ENCODE data around the gene ZFP1.
"Not testable (repeated sequence)": the region's sequence is repeated elsewhere in the genome, so short reads cannot be mapped to it uniquely, and the experiment has no call there.

Gene ZFP1

GRCh38 chr16:75193265-75193650, 44.9 kb downstream of the ZFP1 start:
- Histone ChIP-seq H3K27me3 (ENCODE audit: insufficient read depth, low read length) (no peaks in the 10 kb centered on the region), H2AFZ (ENCODE audit: low read depth, low read length) (no peak overlapping the region), H3K36me3 (ENCODE audit: insufficient read depth, low read length) (no peaks in the 10 kb centered on the region), H3K4me3 (ENCODE audit: low read length) (no peak overlapping the region), H3K4me1 (ENCODE audit: insufficient read depth, low read length) (no peaks in the 10 kb centered on the region), H3K9me3 (ENCODE audit: low read length) (peaks cover 8% of the 10 kb centered on the region)

DNA sequence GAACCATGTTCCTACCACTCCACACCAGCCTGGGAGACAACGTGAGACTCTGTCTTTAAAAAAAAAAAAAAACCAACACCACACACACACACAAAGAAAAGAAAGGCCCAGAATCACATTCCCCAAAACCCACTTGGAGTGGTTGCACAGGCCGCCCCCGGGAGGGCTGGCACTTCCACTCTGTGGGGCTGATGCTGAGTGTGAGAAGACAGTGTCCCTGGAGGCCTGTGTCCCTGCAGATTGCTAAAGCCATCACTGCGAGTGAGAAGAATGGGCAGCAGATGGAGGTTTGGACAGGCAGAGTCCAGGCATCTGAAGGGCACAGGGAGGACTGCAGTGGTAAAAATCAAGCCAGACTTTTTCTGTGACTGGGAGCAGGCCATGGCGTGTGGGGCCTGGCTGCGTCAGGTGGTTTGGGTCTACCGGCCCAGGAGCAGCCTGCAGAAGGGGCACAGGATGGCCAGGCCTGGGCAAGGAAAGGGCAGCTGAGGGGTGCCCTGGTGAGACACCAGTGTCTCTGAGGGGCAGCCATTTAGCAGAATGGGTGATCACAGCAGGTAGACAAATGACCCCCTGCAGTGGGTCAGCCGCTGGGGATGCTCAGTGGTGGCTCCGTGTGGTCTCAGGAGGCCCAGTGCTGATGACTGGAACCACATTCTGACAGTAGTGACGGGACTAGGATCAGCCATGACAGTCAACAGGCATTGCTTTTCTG, 45.6 kb downstream of the ZFP1 start:
- peaks cover 8% of the 10 kb centered on the region for H3K9me3 ChIP-seq (ENCODE audit: low read length)
- no peak overlapping the region for H2AFZ ChIP-seq (ENCODE audit: low read depth, low read length)
- H3K4me1 ChIP-seq (ENCODE audit: insufficient read depth, low read length): no peaks in the 10 kb centered on the region
- H3K27me3 ChIP-seq (ENCODE audit: insufficient read depth, low read length): no peaks in the 10 kb centered on the region
- no peak overlapping the region for H3K4me3 ChIP-seq (ENCODE audit: low read length)
- no peaks in the 10 kb centered on the region for H3K36me3 ChIP-seq (ENCODE audit: insufficient read depth, low read length)

DNA sequence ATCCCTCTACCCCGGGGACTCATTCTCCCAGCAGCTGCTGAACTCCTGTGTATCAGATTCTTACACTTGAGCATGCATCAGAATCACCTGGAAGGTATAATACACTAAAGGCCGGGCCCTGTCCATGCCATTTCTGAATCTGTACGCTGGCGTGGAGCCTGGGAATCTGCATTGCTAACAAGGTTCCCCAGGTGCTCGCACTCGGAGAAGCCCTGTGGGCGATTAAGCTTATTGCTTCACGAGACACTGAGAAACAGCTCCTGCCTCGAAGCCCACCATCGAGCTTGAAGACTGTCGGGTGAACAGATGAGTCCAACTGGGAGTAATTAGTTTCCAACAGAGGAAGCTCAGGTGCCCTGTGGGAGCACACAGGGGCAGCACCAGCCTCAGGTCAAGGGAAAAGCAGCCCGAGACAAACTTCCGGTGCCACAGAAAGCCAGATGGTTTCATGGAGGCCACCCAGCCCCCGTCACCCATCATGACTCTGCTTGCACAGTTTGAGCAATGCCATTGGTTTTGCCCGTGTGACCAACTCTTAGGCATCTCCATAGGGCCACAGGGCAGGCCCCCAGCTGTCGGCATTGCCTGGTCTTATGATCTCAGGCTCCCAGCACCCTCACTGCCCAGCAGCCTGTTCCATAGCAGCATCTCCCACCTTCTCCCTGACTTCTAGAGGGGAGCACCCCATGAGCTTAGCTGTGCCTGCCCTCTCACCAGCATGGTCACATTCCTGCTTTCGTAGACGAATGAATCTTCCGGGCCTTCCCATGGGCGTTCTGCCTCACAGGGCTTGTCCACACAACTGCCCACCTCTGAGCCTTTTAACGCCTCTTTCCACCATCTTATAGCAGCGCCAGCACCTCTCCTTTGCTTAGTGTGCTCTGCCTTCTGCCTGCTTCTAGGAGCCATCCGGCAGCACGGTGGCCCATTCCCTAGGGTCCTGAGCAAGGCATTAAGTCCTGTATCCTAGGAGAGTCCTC, 47.8 kb downstream of the ZFP1 start:
- H3K27me3 ChIP-seq (ENCODE audit: insufficient read depth, low read length): no peaks in the 10 kb centered on the region
- no peak overlapping the region for H2AFZ ChIP-seq (ENCODE audit: low read depth, low read length)
- no peak overlapping the region for H3K4me3 ChIP-seq (ENCODE audit: low read length)
- no peaks in the 10 kb centered on the region for H3K4me1 ChIP-seq (ENCODE audit: insufficient read depth, low read length)
- peaks cover 8% of the 10 kb centered on the region for H3K9me3 ChIP-seq (ENCODE audit: low read length)
- no peaks in the 10 kb centered on the region for H3K36me3 ChIP-seq (ENCODE audit: insufficient read depth, low read length)

GRCh38 chr16:75196836-75197235, 48.5 kb downstream of the ZFP1 start:
- Histone ChIP-seq H3K4me3 (ENCODE audit: low read length) (no peak overlapping the region), H3K9me3 (ENCODE audit: low read length) (peaks cover 7% of the 10 kb centered on the region), H3K27me3 (ENCODE audit: insufficient read depth, low read length) (no peaks in the 10 kb centered on the region), H2AFZ (ENCODE audit: low read depth, low read length) (no peak overlapping the region), H3K4me1 (ENCODE audit: insufficient read depth, low read length) (no peaks in the 10 kb centered on the region), H3K36me3 (ENCODE audit: insufficient read depth, low read length) (no peaks in the 10 kb centered on the region)

DNA sequence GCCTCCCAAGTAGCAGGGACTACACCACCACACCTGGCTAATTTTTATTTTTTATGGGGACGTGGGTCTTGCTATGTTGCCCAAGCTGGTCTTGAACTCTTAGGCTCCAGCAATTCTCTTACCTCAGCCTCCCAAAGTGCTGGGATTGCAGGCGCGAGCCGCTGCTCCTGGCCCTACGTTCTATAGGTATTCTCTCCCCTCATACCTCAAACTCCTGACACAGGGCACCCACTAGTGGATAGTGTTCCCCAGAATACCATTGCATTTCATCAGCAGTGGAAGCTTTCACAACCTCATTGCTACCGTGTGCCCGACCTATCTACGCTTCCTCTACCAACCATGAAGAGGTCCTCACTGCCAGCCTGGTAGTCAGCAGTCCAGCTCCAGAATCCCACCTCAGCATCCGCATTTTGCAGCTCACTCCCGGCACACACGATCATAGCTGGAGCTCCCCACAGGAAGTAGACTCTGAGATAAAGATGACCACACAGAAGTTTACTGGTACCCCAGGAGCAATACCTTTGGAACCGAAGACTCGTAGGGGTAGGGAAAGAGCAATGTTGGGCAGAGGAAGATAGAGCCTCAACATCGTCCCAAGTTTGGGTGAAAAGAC, 49.3 kb downstream of the ZFP1 start:
- H3K4me3 ChIP-seq (ENCODE audit: low read length): no peak overlapping the region
- H3K9me3 ChIP-seq (ENCODE audit: low read length): peaks cover 5% of the 10 kb centered on the region
- no peaks in the 10 kb centered on the region for H3K27me3 ChIP-seq (ENCODE audit: insufficient read depth, low read length)
- no peak overlapping the region for H2AFZ ChIP-seq (ENCODE audit: low read depth, low read length)
- H3K4me1 ChIP-seq (ENCODE audit: insufficient read depth, low read length): no peaks in the 10 kb centered on the region
- H3K36me3 ChIP-seq (ENCODE audit: insufficient read depth, low read length): no peaks in the 10 kb centered on the region

GRCh38 chr16:75198135-75198600, 49.8 kb downstream of the ZFP1 start:
- H3K9me3 ChIP-seq (ENCODE audit: low read length): peaks cover under 1% of the 10 kb centered on the region
- H2AFZ ChIP-seq (ENCODE audit: low read depth, low read length): no peak overlapping the region
- H3K4me3 ChIP-seq (ENCODE audit: low read length): no peak overlapping the region
- H3K4me1 ChIP-seq (ENCODE audit: insufficient read depth, low read length): no peaks in the 10 kb centered on the region
- no peaks in the 10 kb centered on the region for H3K27me3 ChIP-seq (ENCODE audit: insufficient read depth, low read length)
- H3K36me3 ChIP-seq (ENCODE audit: insufficient read depth, low read length): no peaks in the 10 kb centered on the region

DNA sequence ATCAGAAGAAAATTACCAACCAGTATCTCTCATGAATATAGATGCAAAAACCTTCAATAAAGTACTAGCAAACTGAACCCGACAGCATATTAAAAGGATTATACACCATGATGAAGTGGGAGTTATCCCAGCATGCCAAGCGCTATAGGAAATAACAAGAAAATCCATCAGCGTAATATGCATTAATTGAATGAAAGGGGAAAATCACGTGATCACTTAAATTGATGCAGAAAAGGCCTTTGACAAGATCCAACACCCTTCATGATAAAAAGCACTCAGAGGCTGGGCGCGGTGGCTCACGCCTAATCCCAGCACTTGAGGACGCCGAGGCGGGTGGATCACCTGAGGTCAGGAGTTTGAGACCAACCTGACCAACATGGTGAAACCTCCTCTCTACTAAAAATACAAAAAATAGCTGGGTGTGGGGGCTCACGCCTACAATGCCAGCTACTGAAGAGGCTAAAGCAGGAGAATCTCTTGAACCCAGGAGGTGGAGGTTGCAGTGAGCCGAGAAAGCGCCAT, 53.8 kb downstream of the ZFP1 start:
- no peak overlapping the region for H2AFZ ChIP-seq (ENCODE audit: low read depth, low read length)
- no peak overlapping the region for H3K4me3 ChIP-seq (ENCODE audit: low read length)
- H3K27me3 ChIP-seq (ENCODE audit: insufficient read depth, low read length): no peaks in the 10 kb centered on the region
- no peaks in the 10 kb centered on the region for H3K36me3 ChIP-seq (ENCODE audit: insufficient read depth, low read length)
- H3K9me3 ChIP-seq (ENCODE audit: low read length): no peaks in the 10 kb centered on the region
- H3K4me1 ChIP-seq (ENCODE audit: insufficient read depth, low read length): no peaks in the 10 kb centered on the region

DNA sequence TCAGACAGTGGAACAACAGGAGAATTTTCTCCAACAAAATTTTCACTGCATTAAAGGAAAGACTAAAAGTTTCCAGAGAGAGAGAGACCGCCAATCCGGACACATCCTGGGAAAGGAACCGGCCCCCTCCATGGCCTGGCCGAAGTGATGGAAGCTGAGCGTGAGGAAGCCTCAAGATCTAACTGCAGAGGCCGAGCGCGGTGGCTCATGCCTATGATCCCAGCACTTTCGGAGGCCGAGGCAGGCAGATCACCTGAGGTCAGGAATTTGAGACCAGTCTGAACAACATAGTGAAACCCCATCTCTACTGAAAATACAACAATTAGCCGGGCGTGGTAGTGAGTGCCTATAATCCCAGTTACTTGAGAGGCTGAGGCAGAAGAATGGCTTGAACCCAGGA, 54.8 kb downstream of the ZFP1 start:
- H3K4me3 ChIP-seq (ENCODE audit: low read length): no peak overlapping the region
- H3K9me3 ChIP-seq (ENCODE audit: low read length): no peaks in the 10 kb centered on the region
- no peaks in the 10 kb centered on the region for H3K36me3 ChIP-seq (ENCODE audit: insufficient read depth, low read length)
- no peaks in the 10 kb centered on the region for H3K4me1 ChIP-seq (ENCODE audit: insufficient read depth, low read length)
- no peaks in the 10 kb centered on the region for H3K27me3 ChIP-seq (ENCODE audit: insufficient read depth, low read length)
- H2AFZ ChIP-seq (ENCODE audit: low read depth, low read length): no peak overlapping the region

DNA sequence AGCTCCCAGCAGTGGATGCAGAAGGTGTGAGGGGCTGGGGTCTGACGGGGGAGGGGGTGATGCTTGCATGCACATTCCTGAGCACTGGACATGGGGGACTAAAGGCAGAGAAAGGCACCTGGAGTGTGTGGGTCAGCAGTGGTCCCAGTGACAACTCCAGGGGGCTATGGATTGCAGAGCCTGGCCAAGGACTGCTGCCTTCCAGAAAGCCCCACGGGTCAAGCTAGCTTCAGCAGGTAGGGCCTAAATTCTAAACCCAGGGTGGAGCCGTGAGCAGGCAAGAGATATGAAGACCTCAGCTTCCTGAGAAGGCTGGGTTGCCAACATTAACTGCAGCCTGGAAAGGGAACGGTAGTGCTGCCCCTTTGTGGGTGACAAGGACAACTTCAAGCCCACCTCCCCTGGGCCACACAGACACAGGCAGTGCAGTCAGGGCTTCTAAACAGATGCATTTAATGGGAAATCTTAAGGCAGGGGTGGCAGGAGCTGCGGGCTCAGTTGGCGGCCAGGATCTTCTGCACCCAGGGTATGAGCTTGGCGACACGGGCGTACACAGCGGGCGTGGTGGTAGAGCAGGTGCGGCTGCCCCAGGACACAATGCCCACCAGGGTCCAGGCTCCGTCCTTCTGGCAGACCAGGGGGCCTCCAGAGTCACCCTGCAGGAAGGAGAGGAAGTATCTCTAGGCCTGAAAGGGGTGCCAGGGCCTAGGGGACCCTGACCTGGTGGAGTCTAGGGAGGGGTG, 55.5 kb downstream of the ZFP1 start:
- H3K4me3 ChIP-seq (ENCODE audit: low read length): no peak overlapping the region
- no peaks in the 10 kb centered on the region for H3K27me3 ChIP-seq (ENCODE audit: insufficient read depth, low read length)
- no peaks in the 10 kb centered on the region for H3K36me3 ChIP-seq (ENCODE audit: insufficient read depth, low read length)
- no peak overlapping the region for H2AFZ ChIP-seq (ENCODE audit: low read depth, low read length)
- no peaks in the 10 kb centered on the region for H3K4me1 ChIP-seq (ENCODE audit: insufficient read depth, low read length)
- H3K9me3 ChIP-seq (ENCODE audit: low read length): no peaks in the 10 kb centered on the region

GRCh38 chr16:75204410-75204758, 56.1 kb downstream of the ZFP1 start:
- Histone ChIP-seq H3K4me3 (ENCODE audit: low read length) (no peak overlapping the region), H3K27me3 (ENCODE audit: insufficient read depth, low read length) (no peaks in the 10 kb centered on the region), H3K9me3 (ENCODE audit: low read length) (no peaks in the 10 kb centered on the region), H3K36me3 (ENCODE audit: insufficient read depth, low read length) (no peaks in the 10 kb centered on the region), H3K4me1 (ENCODE audit: insufficient read depth, low read length) (no peaks in the 10 kb centered on the region), H2AFZ (ENCODE audit: low read depth, low read length) (no peak overlapping the region)

- not testable (repeated sequence) for H3K4me3 ChIP-seq (ENCODE audit: low read length); H3K27me3 ChIP-seq (ENCODE audit: insufficient read depth, low read length); H3K36me3 ChIP-seq (ENCODE audit: insufficient read depth, low read length); H3K9me3 ChIP-seq (ENCODE audit: low read length); H3K4me1 ChIP-seq (ENCODE audit: insufficient read depth, low read length); H2AFZ ChIP-seq (ENCODE audit: low read depth, low read length)
Measured at GRCh38 chr16:75204905-75205304, 56.6 kb downstream of the ZFP1 start.

DNA sequence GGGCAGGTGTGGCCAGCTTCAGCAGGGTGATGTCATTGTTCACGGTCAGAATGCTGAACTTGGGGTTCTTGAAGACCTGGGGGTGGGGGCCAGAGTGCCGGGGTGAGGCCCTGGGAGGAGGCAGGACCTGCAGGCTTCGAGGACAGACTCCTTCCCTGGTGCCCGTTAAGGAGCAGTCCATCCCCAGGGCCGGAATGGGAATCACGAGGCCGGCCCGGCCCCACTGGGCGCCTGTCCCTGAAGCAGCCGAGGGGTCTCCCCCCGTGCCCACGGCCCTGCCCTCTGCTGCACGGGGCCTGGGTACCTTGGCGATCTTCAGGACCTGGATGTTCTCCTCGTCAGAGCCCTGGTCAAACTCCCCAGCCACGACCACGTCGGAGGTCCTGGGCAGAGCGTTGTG, 57.1 kb downstream of the ZFP1 start:
- not testable (repeated sequence) for H3K4me3 ChIP-seq (ENCODE audit: low read length); H3K36me3 ChIP-seq (ENCODE audit: insufficient read depth, low read length); H3K9me3 ChIP-seq (ENCODE audit: low read length); H3K27me3 ChIP-seq (ENCODE audit: insufficient read depth, low read length); H2AFZ ChIP-seq (ENCODE audit: low read depth, low read length); H3K4me1 ChIP-seq (ENCODE audit: insufficient read depth, low read length)

All from neuron (in vitro differentiated cells).